K562 treated with DMSO at 1 percent for 12 hours (cell line): Measurements from ENCODE around the gene CHURC1. TPM values are rescaled to one million over a fixed set of nuclear protein-coding genes. Genes with fewer than 3 reads are reported as not detected.

Experiments
- total RNA-seq: library from RNA; unstranded; fragments of 300-600 nt; gene quantifications from 2 replicates; pipeline ENCODE4 v1.2.3, GENCODE V29; 2022; ENCODE audit not compliant: insufficient read depth

Gene CHURC1
- total RNA-seq, result 31.4 and 33.8 TPM in 2 replicates

GRCh38 chr14:64914237-64915028 is at the start of gene CHURC1:
Gene CHURC1 (plus strand): TSS chr14:64914455. CDS start chr14:64914496, 41 bp downstream.

DNA sequence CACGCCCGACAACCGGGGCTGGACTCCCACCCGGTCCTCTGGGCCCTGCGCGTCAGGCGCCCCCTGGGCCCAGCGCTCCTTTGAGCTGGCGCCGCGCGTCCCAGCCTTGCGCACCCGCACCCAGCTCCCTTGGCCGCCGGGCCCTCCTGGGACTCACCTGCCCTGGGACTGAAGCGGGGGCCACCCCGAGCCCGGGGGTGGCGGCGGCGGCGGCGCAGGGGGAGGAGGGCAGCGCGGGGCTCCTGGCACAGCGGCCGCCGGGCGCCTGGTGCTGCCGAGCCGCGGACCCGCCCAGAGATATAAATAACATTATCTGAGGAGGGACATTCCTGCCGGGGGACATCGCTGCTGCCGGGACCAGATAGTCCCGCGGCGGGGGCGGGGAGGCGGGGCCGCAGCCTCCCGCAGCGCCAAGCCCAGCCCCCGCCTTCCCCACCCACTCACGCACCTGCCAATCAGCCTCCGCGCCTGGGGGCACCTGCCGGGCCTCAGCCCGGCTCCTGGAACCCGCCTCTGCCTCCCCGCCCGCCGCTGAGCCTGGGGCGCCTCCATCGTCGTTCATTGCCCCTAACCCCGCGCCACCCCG is 34.5 kb upstream of the CHURC1 start, which contains the start of gene SPTB:
TSS of gene SPTB (minus strand) at position 273 of the 586 bp plus-strand sequence. CDS start 56,813 bp downstream, outside the sequence.

DNA sequence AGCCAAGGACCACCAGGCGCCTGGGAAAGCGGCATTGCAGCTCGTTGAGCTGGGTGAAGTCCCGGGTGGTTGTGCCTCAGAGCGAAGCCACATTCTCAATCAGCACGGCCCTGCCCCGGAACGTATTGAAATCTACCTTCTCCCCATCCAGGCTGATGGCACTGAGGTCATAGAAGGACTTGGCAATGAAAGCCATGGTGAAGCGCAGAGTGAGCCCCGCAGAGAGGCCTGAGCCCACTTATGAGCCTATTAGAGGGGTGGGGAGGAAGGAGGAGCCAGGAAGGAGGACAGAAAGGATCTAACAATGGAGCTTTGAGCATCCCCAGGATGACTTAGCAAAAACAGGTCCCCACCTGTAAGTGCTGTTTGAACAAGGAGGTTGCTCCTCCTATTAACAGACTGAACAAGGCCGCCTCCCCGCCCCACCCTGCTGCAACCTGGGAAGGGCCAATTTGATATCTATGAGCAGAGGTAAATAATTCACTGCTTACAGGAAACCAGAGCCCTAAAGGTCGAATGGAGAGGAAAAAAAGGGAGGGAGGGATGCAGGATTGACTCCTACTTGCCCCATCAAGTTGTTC is 28.4 kb downstream of the CHURC1 start, which contains the start of gene GPX2:
TSS of gene GPX2 (minus strand) at position 215 of the 581 bp plus-strand sequence. CDS start at position 196, 19 bp downstream.

GRCh38 chr14:64971943-64972791 is 57.9 kb downstream of the CHURC1 start, which contains the start of gene RAB15:
Gene RAB15 (minus strand): TSS chr14:64972336. CDS start chr14:64972076, 260 bp downstream.

Other genes starting within 250 kb of the CHURC1 start
- not detected in 2 replicates for gene PLEKHG3, start 210.0 kb upstream of the CHURC1 start, total RNA-seq
- 3.8 and 10.2 TPM in 2 replicates for gene SPTB, start 34.5 kb upstream of the CHURC1 start, total RNA-seq
- gene GPX2, start 28.3 kb downstream of the CHURC1 start, total RNA-seq, result not detected in 2 replicates
- 0.26 TPM in 1 of 2 replicates, not detected in the other for gene RAB15, start 57.9 kb downstream of the CHURC1 start, total RNA-seq
- gene FNTB, start 72.4 kb downstream of the CHURC1 start, total RNA-seq, result 6.9 and 11.2 TPM in 2 replicates
- gene MAX, start 188.1 kb downstream of the CHURC1 start, total RNA-seq, result 25.1 and 66.0 TPM in 2 replicates